IMR-90 (cell line): ENCODE measurements around the gene GPRC5C. TPM values are rescaled to one million over a fixed set of nuclear protein-coding genes. Genes with fewer than 3 reads are reported as not detected.

Experiments used
- ATAC-seq: fragments of 200-7000 bp; cut with Tn5 transposase; 2 replicates; pipeline ENCODE4 v1.9.1; 2020; ENCODE audit warnings: low read depth, mild to moderate bottlenecking, moderate library complexity
- BruUV-seq: library from RNA; stranded (reverse); fragments of 400-500 nt; replicated peaks from 2 replicates; lab custom pipeline; 2021; lab: Mats Ljungman, UMichigan
- CTCF ChIA-PET: fragments of 300-600 bp; formaldehyde crosslinking; extraction: SDS; loops from one replicate; lab custom pipeline; 2021; ENCODE audit warnings: antibody characterized with exemption; lab: Yijun Ruan, JAX
- POLR2A ChIA-PET: fragments of 300-600 bp; sonication (Branson Sonifier 250); formaldehyde crosslinking; loops from one replicate; lab custom pipeline; 2022; ENCODE audit warnings: antibody characterized with exemption; ENCODE audit not compliant: unreplicated experiment; lab: Charles Lee
- DNase-seq: peaks from one replicate; pipeline ENCODE4 v3.0.0; 2013
- H2AFZ ChIP-seq: replicated peaks from 2 replicates; pipeline ENCODE3; 2013; ENCODE audit warnings: low read length, mild to moderate bottlenecking; ENCODE audit not compliant: poor library complexity
- H2AK5ac ChIP-seq: 2 replicates; pipeline ENCODE4 v1.6.1; 2013; ENCODE audit warnings: low read depth, low read length, inconsistent platforms
- H2AK9ac ChIP-seq: replicated peaks from 2 replicates; pipeline ENCODE3; 2013; ENCODE audit warnings: mild to moderate bottlenecking, low read depth, low read length, moderate library complexity; ENCODE audit not compliant: poor library complexity
- H2BK120ac ChIP-seq: 2 replicates; pipeline ENCODE4 v1.6.1; 2013; ENCODE audit warnings: low read depth, low read length, inconsistent platforms
- H2BK15ac ChIP-seq: 3 replicates; pipeline ENCODE4 v1.6.1; 2013; ENCODE audit warnings: low read depth, low read length, inconsistent platforms
- H2BK20ac ChIP-seq: 2 replicates; pipeline ENCODE4 v1.6.1; 2013; ENCODE audit warnings: low read depth, mild to moderate bottlenecking, inconsistent platforms, low read length, moderate library complexity
- H2BK5ac ChIP-seq: 2 replicates; pipeline ENCODE4 v1.6.1; 2013; ENCODE audit warnings: mild to moderate bottlenecking, low read depth, low read length, inconsistent platforms; ENCODE audit not compliant: poor library complexity, severe bottlenecking
- H3K14ac ChIP-seq: replicated peaks from 2 replicates; pipeline ENCODE4 v1.6.1; 2013; ENCODE audit warnings: low read depth, low read length, inconsistent platforms
- H3K18ac ChIP-seq: 2 replicates; pipeline ENCODE4 v1.6.1; 2013; ENCODE audit warnings: low read depth, low read length, control low read depth
- H3K23ac ChIP-seq: 2 replicates; pipeline ENCODE4 v1.6.1; 2013; ENCODE audit warnings: low read depth, low read length, inconsistent platforms
- H3K27ac ChIP-seq: 2 replicates; pipeline ENCODE4 v1.5.1; 2013; ENCODE audit warnings: mild to moderate bottlenecking, control low read depth, low read length; ENCODE audit not compliant: insufficient read depth
- H3K27me3 ChIP-seq: 2 replicates; pipeline ENCODE4 v1.6.1; 2013; ENCODE audit warnings: low read length; ENCODE audit not compliant: control insufficient read depth, insufficient read depth
- H3K36me3 ChIP-seq: 2 replicates; pipeline ENCODE4 v1.6.1; 2013; ENCODE audit warnings: low read length, mixed read lengths; ENCODE audit not compliant: control insufficient read depth, insufficient read depth
- H3K4ac ChIP-seq: 2 replicates; pipeline ENCODE4 v1.6.1; 2013; ENCODE audit warnings: low read depth, low read length, inconsistent platforms
- H3K4me1 ChIP-seq: 2 replicates; pipeline ENCODE4 v1.6.1; 2013; ENCODE audit warnings: low read length, mixed read lengths; ENCODE audit not compliant: control insufficient read depth, insufficient read depth
- H3K4me2 ChIP-seq: 2 replicates; pipeline ENCODE4 v1.6.1; 2013; ENCODE audit warnings: low read depth, mild to moderate bottlenecking, control low read depth, low read length, moderate library complexity
- H3K4me3 ChIP-seq: 2 replicates; pipeline ENCODE4 v1.5.1; 2013; ENCODE audit warnings: low read depth, mild to moderate bottlenecking, control low read depth, low read length, moderate library complexity; ENCODE audit not compliant: insufficient read depth
- H3K56ac ChIP-seq: 2 replicates; pipeline ENCODE4 v1.6.1; 2013; ENCODE audit warnings: low read length, inconsistent platforms; ENCODE audit not compliant: insufficient read depth; ENCODE audit errors: extremely low read depth
- H3K79me1 ChIP-seq, 2 experiments: 2 replicates each; pipeline ENCODE4 v1.6.1; 2013; ENCODE audit warnings: low read length in 2 of 2, inconsistent platforms in 1 of 2, low read depth in 1 of 2
- H3K9ac ChIP-seq: 2 replicates; pipeline ENCODE4 v1.6.1; 2013; ENCODE audit warnings: low read depth, low read length, control low read depth
- H3K9me1 ChIP-seq: 2 replicates; pipeline ENCODE4 v1.6.1; 2013; ENCODE audit warnings: low read length, inconsistent platforms; ENCODE audit not compliant: insufficient read depth
- H3K9me3 ChIP-seq: 2 replicates; pipeline ENCODE4 v1.6.1; 2013; ENCODE audit warnings: low read length; ENCODE audit not compliant: control insufficient read depth, insufficient read depth
- H4K20me1 ChIP-seq: 2 replicates; pipeline ENCODE4 v1.6.1; 2013; ENCODE audit warnings: low read length, inconsistent platforms; ENCODE audit not compliant: insufficient read depth
- H4K5ac ChIP-seq: 2 replicates; pipeline ENCODE4 v1.6.1; 2013; ENCODE audit warnings: mild to moderate bottlenecking, low read depth, low read length, control low read depth
- H4K8ac ChIP-seq, 2 experiments: 2 replicates each; pipeline ENCODE4 v1.6.1; 2013; ENCODE audit warnings: low read depth in 2 of 2, low read length in 2 of 2, control low read depth in 1 of 2, inconsistent platforms in 1 of 2
- H4K91ac ChIP-seq: 2 replicates; pipeline ENCODE4 v1.6.1; 2013; ENCODE audit warnings: low read depth, low read length, inconsistent platforms; ENCODE audit not compliant: insufficient read depth
- BHLHE40 ChIP-seq: fragments of 150-350 bp; IDR thresholded peaks from 2 replicates; pipeline ENCODE4 v1.6.1; 2016; ENCODE audit warnings: mild to moderate bottlenecking, low read depth, low read length
- MAFK ChIP-seq: IDR thresholded peaks from 2 replicates; pipeline ENCODE4 v1.6.1; 2012; ENCODE audit warnings: low read depth, low read length, improper control_type of control experiment
- MXI1 ChIP-seq: IDR thresholded peaks from 2 replicates; pipeline ENCODE4 v1.6.1; 2012; ENCODE audit warnings: low read depth, mild to moderate bottlenecking, low read length, moderate library complexity, borderline replicate concordance
- NFE2L2 ChIP-seq: fragments of 150-350 bp; IDR thresholded peaks from 2 replicates; pipeline ENCODE4 v1.6.1; 2016; ENCODE audit warnings: low read depth, mild to moderate bottlenecking, low read length
- RAD21 ChIP-seq: IDR thresholded peaks from 2 replicates; pipeline ENCODE4 v1.6.1; 2012; ENCODE audit warnings: low read length, improper control_type of control experiment
- RCOR1 ChIP-seq: IDR thresholded peaks from 2 replicates; pipeline ENCODE4 v1.6.1; 2012; ENCODE audit warnings: mild to moderate bottlenecking, low read length, improper control_type of control experiment; ENCODE audit not compliant: insufficient replicate concordance
- RFX5 ChIP-seq: IDR thresholded peaks from 2 replicates; pipeline ENCODE4 v1.8.0; 2012; ENCODE audit warnings: low read depth, mild to moderate bottlenecking, low read length, moderate library complexity
- SMC3 ChIP-seq: fragments of 150-350 bp; IDR thresholded peaks from 2 replicates; pipeline ENCODE4 v1.6.1; 2016; ENCODE audit warnings: low read depth, mild to moderate bottlenecking, antibody characterized with exemption, low read length, moderate library complexity
- WGBS, 2 experiments: methylation state at CpG; one replicate each; pipeline versions ENCODE4 v1.1.5 to v1.1.7; 2013; ENCODE audit warnings: missing lambda C conversion rate in 2 of 2; ENCODE audit not compliant: insufficient read length in 1 of 2; ENCODE audit errors: extremely low coverage in 2 of 2; 5-methylcytosine and 5-hydroxymethylcytosine counted together
- dilution Hi-C: fragments of 300-500 bp; cut with HindIII; formaldehyde crosslinking; loops from one replicate; pipeline ENCODE4 v1.14.3; 2018; ENCODE audit warnings: low sequenced_read_pairs; ENCODE audit not compliant: unreplicated experiment
- in situ Hi-C: fragments of 300-500 bp; cut with MboI; formaldehyde crosslinking; loops from 3 replicates; pipeline ENCODE4 v1.14.3; 2019; ENCODE audit warnings: low sequenced_read_pairs, inconsistent platforms, mixed read lengths
- intact Hi-C: fragments of 100-400 bp; cut with micrococcal nuclease; formaldehyde crosslinking; loops from 2 replicates; pipeline ENCODE4 v1.10.0; 2022
- polyA plus RNA-seq, 3 experiments: library from polyadenylated mRNA; depleted of rRNA; stranded (reverse); fragments of >200 nt; gene quantifications; 2 replicates each; pipeline ENCODE4 v1.2.3, GENCODE V29; 2012; ENCODE audit warnings: low replicate concordance in 1 of 3
- total RNA-seq: library from RNA; depleted of rRNA; stranded (reverse); fragments of >200 nt; gene quantifications from 2 replicates; pipeline ENCODE4 v1.2.3, GENCODE V29; 2012
- TF ChIP-seq, protein P1 (sequence below): fragments of 150-350 bp; IDR thresholded peaks from 2 replicates; pipeline ENCODE4 v1.6.1; 2016; ENCODE audit warnings: low read depth, mild to moderate bottlenecking, low read length, moderate library complexity, borderline replicate concordance

GPRC5C gene
- total and polyA plus RNA-seq, 2 of the 4 experiments (the other 2 are of a cell fraction): not detected

GRCh38 chr17:74460241-74460640 lies 28.4 kb downstream of the GPRC5C start:
- H2BK5ac ChIP-seq: no peak overlapping the region
- H2AFZ ChIP-seq: no peak overlapping the region
- H4K8ac ChIP-seq: no peak overlapping the region
- in situ Hi-C loops: no loop called here
- BruUV-seq: no TSS peak
- ChIA-PET POLR2A (no interaction called here), CTCF (no interaction called here)
- H3K23ac ChIP-seq: no peak overlapping the region
- H2AK9ac ChIP-seq: no peak overlapping the region
- no peak overlapping the region for H2BK20ac ChIP-seq
- H2BK15ac ChIP-seq: no peak overlapping the region
- H2AK5ac ChIP-seq: no peak overlapping the region
- no peak overlapping the region for H3K56ac ChIP-seq
- ATAC-seq (no peak), DNase-seq (no peak)
- no peaks in the 10 kb centered on the region for H3K4me1 ChIP-seq
- H3K4me2 ChIP-seq: no peak overlapping the region
- H3K4me3 ChIP-seq: no peak overlapping the region
- no peak overlapping the region for H3K27ac ChIP-seq
- no peaks in the 10 kb centered on the region for H3K9me1 ChIP-seq
- no peaks in the 10 kb centered on the region for H3K36me3 ChIP-seq
- no peaks in the 10 kb centered on the region for H4K20me1 ChIP-seq
- TF ChIP-seq NFE2L2: no peak
- TF ChIP-seq SMC3: no peak
- no peak for TF ChIP-seq RAD21
- no peak for TF ChIP-seq MAFK
- TF ChIP-seq BHLHE40: no peak
- no peak for TF ChIP-seq RCOR1
- TF ChIP-seq MXI1: no peak
- TF ChIP-seq, protein P1, sequence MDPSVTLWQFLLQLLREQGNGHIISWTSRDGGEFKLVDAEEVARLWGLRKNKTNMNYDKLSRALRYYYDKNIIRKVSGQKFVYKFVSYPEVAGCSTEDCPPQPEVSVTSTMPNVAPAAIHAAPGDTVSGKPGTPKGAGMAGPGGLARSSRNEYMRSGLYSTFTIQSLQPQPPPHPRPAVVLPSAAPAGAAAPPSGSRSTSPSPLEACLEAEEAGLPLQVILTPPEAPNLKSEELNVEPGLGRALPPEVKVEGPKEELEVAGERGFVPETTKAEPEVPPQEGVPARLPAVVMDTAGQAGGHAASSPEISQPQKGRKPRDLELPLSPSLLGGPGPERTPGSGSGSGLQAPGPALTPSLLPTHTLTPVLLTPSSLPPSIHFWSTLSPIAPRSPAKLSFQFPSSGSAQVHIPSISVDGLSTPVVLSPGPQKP: no peak
- no peak for TF ChIP-seq RFX5
- no peak overlapping the region for H3K18ac ChIP-seq
- H4K91ac ChIP-seq: no peak overlapping the region
- no peak overlapping the region for H3K4ac ChIP-seq
- H3K9me3 ChIP-seq: no peaks in the 10 kb centered on the region
- no peak overlapping the region for H3K9ac ChIP-seq
- H3K14ac ChIP-seq: no peak overlapping the region
- H3K27me3 ChIP-seq: no peaks in the 10 kb centered on the region
- H4K5ac ChIP-seq: no peak overlapping the region
- WGBS, 2 experiments: no CpG with 5 or more reads among the region's 2 CpGs
- H2BK120ac ChIP-seq: no peak overlapping the region
- H3K79me1 ChIP-seq: no peaks in the 10 kb centered on the region
- dilution Hi-C loops: no loop called here
- intact Hi-C loops: no loop called here
